CD4-positive, alpha-beta T cell treated with Interleukin-2 at 100 ng/mL for 4 hours (primary cell): Measurements from ENCODE around the gene RNF126.
"Not testable (repeated sequence)": the region's sequence is repeated elsewhere in the genome, so short reads cannot be mapped to it uniquely, and the experiment has no call there.

Source experiments
- DNase-seq: peaks from one replicate; pipeline ENCODE4 v3.0.0-alpha.2; 2020; ENCODE audit warnings: low spot score

Gene RNF126

GRCh38 chr19:611481-611868 lies 51.5 kb downstream of the RNF126 start:
- peak; percentile 87 for DNase-seq

GRCh38 chr19:610801-611480 lies 52.1 kb downstream of the RNF126 start:
- DNase-seq: peak; percentile 60

DNA sequence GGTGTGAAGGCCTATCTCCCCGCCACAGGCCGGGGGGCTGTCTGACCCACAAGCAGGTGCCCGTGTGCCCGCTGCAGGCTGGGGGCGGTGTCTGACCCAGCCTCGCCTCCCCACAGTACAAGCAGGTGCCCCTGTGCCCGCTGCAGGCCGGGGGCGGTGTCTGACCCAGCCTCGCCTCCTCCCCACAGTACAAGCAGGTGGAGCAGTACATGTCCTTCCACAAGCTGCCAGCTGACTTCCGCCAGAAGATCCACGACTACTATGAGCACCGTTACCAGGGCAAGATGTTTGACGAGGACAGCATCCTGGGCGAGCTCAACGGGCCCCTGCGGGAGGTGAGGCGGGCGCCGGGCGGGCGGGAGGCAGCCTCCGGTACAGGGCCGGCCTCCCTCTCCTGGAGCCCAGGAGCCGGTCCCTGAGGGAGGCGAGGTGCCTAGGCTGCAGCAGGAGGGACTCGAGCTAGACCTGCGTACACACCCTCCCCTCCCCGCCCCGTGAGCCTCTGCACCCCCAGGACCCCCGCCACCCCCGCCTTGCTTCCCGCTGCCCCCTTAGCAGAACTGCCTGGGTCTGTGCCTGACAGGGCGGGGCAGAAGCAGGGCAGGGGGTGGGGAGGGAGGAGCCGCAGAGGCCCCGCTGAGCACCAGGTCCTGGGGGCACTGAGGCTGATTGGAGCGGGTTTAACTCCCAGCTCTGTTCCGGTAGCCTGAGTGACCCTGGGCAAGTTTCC lies 52.8 kb downstream of the RNF126 start:
- DNase-seq: peak; percentile 49

DNA sequence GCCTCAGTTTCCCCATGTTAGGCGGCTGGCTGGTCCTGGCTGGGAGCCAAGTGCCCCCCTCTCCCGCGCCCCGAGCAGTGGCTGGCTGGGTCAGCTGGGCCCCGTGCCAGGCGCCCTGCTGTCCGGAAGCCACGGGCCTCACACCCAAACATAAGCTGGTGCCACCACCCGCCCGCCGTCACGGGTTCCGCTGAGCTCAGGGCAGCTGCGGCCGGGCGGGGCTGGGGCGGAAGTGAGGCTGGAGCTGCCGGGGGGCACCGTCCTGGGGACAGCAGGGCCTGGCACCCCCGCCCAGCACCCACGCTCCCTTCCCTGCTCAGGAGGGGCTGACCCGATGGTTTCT lies 54.0 kb downstream of the RNF126 start:
- no peak for DNase-seq

- DNase-seq: no peak
Observed at GRCh38 chr19:608155-609003, 54.6 kb downstream of the RNF126 start.

DNA sequence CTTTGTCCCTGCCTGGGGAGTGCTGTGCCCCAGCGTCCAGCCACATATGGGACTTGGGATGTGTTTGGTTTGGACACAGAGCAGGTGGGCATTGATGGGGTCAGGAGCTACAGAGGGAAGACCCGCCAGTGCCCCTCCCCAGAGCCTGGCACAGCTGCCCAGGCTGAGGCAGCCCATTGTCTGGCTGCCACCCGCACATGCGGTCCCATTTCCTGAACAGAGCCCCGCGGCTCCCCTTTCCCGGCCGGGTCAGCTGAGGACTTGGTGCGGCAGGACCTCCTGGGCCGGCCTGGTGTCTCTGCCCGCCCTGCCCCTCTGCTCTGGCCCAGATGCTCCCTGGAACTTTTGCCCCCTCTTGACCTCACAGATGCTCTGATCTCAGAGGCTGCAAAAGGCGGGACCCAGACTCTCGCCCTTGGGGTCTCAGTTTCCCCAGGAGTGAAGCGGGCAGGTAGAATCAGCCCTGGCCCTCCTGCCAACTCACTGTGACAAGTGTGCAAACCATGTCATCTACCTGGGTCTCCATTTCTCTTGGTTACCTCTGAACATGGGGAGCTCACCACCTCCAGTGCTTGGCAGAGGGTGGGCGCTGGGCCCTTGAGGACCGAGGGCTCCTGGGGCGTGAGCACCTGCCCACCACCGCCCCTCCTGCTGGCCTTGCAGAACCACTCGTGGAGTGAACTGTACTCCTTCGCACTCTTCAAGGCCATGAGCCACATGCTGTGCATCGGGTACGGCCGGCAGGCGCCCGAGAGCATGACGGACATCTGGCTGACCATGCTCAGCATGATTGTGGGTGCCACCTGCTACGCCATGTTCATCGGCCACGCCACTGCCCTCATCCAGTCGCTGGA lies 55.5 kb downstream of the RNF126 start:
- DNase-seq: no peak

- DNase-seq: peak; percentile 9
Observed at GRCh38 chr19:605061-605971, 57.7 kb downstream of the RNF126 start.

DNA sequence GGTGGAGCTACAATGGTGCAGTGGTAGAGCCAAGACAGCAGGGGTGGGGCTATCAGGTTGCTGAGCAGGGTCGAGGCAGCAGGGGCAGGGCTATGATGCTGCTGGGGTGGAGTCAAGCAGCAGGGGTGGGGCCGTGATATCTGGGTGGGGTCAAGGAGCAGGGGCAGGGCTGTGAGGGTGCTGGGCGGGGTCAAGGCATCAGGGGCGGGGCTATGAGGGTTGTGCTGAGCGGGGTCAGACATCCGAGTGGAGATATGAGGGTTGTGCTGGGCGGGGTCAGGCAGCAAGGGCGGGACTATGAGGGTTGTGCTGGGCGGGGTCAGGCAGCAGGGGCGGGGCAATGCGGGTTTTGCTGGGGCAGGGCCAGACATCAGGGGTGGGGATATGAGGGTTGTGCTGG lies 58.7 kb downstream of the RNF126 start:
- peak; percentile 1 for DNase-seq

DNA sequence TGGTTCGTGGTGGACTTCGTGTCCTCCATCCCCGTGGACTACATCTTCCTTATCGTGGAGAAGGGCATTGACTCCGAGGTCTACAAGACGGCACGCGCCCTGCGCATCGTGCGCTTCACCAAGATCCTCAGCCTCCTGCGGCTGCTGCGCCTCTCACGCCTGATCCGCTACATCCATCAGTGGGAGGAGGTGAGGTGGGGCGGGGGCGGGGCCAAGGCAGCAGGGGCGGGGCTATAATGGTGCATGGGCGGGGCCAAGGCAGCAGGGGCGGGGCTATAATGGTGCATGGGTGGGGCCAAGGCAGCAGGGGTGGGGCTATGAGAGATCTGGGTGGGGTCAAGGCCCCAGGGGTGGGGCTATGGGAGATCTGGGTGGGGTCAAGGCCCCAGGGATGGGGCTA lies 59.2 kb downstream of the RNF126 start:
- not testable (repeated sequence) for DNase-seq

GRCh38 chr19:603302-603639 lies 59.7 kb downstream of the RNF126 start:
- not testable (repeated sequence) for DNase-seq

GRCh38 chr19:602391-603301 lies 60.4 kb downstream of the RNF126 start:
- no peak for DNase-seq

DNA sequence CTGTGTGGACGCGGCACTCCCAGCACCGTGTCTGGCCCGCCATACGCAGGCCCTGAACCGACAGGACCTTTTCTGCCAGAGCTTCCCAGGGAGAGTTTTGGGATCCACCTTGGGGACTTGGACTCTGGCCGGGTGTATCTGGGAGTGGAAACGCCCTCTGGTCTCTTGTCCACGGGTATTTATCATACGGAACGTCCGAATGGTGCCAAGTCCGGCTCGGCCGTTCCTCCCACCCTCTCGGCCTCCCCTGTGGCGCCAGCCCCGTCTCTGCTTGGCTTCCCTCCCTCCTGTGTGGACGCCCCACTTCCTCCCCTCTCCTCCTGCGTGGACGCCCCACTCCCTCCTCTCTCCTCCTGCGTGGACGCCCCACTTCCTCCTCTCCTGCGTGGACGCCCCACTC lies 61.2 kb downstream of the RNF126 start:
- no peak for DNase-seq

GRCh38 chr19:601310-601709 lies 61.7 kb downstream of the RNF126 start:
- DNase-seq: no peak
